AG09309 (cell line): Measurements from ENCODE around the gene TMED10.

Experiments used
- DNase-seq: peaks from one replicate; pipeline ENCODE4 v3.0.0-alpha.2; 2010; ENCODE audit warnings: low read depth
- H3K4me3 ChIP-seq: 2 replicates; pipeline ENCODE4 v1.5.1; 2011; ENCODE audit warnings: mild to moderate bottlenecking, low read depth, low read length, moderate library complexity; ENCODE audit not compliant: control insufficient read depth
- TF ChIP-seq, protein P1 (sequence below): IDR thresholded peaks from 2 replicates; pipeline ENCODE4 v1.5.1; 2011; ENCODE audit warnings: mild to moderate bottlenecking, low read depth, low read length, inconsistent platforms; ENCODE audit not compliant: insufficient read depth, control insufficient read depth; ENCODE audit errors: missing control alignments

The TMED10 gene

GRCh38 chr14:75188086-75188485, 11.7 kb upstream of the TMED10 start:
- TF ChIP-seq, protein P1, sequence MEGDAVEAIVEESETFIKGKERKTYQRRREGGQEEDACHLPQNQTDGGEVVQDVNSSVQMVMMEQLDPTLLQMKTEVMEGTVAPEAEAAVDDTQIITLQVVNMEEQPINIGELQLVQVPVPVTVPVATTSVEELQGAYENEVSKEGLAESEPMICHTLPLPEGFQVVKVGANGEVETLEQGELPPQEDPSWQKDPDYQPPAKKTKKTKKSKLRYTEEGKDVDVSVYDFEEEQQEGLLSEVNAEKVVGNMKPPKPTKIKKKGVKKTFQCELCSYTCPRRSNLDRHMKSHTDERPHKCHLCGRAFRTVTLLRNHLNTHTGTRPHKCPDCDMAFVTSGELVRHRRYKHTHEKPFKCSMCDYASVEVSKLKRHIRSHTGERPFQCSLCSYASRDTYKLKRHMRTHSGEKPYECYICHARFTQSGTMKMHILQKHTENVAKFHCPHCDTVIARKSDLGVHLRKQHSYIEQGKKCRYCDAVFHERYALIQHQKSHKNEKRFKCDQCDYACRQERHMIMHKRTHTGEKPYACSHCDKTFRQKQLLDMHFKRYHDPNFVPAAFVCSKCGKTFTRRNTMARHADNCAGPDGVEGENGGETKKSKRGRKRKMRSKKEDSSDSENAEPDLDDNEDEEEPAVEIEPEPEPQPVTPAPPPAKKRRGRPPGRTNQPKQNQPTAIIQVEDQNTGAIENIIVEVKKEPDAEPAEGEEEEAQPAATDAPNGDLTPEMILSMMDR = no peak
- DNase-seq = no peak
- H3K4me3 ChIP-seq = no peak overlapping the region

DNA sequence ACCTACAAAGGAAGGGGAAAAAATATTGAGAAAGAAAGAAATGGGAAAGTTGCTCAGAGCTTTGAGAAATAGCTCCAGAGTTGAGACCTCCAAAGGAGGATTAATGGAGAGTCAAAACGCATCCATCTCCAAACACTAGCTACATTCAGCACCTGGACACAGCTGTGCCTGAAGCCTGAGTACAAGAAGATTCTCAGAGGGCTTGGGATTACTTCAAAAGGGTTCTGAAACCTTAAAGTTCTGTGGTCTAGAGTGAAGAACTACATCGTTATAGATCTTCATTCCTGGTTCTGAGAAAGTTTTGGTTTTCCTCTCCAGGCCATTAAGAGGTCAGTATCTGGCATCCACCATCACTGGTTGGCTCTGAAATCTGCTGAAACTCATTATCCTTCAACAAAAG, 10.5 kb upstream of the TMED10 start:
- TF ChIP-seq, protein P1 = no peak
- no peak overlapping the region for H3K4me3 ChIP-seq
- no peak for DNase-seq

DNA sequence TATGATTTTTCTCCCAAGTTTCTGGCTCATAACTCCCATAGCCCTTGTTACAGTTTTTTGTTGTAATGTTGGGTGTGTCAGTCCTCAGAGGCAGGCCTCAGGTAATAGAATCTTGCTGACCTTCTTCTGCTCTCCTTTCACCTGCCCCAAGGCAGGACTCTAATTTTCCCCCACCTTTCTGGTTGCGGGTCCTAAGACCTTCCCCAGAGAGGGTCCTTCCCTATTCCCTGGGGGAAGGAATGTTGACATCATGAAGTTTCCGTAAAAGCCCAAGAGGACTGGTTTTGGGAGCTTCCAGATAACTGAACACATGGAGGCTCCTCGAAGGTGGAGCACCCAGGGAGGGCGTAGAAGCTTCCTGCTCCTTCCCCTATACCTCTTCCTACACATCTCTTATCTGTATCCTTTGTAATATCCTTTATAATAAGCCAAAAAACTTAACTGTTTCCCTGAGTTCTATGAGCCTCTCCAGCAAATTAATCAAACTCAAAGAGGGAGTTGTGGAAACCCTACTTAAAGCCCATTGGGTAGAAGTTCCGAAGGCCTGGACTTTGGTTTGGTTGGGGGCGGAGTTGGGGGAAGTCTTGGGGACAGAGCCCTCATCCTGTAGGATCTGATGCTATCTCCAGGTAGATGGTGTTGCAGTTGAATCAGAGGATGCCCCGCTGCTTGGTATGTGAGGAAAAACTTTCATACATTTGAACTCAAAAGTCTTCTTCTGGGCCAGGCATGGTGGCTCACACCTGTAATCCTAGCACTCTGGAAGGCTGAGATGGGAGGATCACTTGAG, 9.0 kb upstream of the TMED10 start:
- no peak for DNase-seq
- no peak overlapping the region for H3K4me3 ChIP-seq
- TF ChIP-seq, protein P1 = no peak

DNA sequence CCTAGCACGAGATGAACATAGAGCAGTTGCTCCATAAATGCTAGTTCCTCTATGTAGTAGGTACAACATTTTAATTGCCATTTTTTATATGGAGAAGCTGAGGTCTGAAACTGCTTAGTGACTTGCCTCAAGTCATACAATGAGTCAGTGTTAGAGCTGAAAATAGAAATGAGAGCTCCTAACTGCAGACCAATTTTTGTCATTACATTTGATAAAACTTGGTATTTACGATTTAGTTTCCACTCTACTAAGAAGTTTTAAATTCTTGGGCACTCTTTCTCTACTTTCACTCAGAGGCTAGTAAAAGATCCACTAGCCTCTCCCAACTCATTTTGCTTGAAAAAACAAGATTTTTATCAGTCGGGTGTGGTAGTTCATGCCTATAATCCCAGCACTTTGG, 8.1 kb upstream of the TMED10 start:
- no peak overlapping the region for H3K4me3 ChIP-seq
- DNase-seq = peak; percentile 95
- TF ChIP-seq, protein P1 = no peak

DNA sequence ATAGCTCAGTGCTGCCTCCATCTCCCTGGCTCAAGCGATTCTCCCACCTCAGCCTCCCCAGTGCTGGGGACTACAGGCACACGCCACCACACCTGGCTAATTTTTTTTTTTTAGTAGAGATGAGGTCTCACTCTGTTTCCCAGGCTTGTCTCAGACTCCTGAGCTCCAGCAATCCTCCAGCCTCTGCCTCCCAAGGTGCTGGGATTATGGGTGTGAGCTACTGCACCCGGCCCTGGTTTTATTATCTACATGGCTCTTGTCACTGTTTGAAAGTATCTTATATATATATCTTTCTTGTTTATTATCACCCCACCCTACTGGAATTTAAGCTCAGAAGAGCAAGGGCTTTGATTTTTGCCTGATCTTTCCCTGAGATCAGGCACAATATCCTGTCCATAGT, 7.6 kb upstream of the TMED10 start:
- no peak overlapping the region for H3K4me3 ChIP-seq
- DNase-seq = no peak
- TF ChIP-seq, protein P1 = no peak

GRCh38 chr14:75183225-75183624, 6.8 kb upstream of the TMED10 start:
- TF ChIP-seq, protein P1 = no peak
- H3K4me3 ChIP-seq = no peak overlapping the region
- DNase-seq = no peak
